GM21447 (cell line): Measurements from ENCODE around the gene KLF7.

Source experiments
- ATAC-seq: cut with Tn5 transposase; IDR thresholded peaks from one replicate; pipeline ENCODE4 v1.9.1; 2021; ENCODE audit not compliant: unreplicated experiment

Gene KLF7

DNA sequence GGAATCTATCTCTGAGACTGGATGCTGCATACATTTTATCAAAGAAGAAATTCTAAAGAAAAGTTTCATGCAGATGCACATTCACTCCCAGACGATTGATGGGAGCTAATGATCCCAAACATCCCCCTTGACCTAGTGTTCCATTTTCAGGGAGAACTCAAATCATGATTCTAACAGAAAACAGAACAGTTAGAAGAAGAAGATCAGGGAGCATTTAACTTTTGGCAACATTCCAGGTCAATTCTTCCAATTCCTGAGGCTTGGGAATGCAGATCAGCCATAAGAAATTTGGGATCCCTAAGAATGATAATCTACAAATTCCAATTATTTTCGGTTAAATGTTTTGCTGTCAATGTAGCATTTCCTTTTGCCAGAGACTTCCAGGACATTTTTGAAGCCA, 129.9 kb downstream of the KLF7 start:
- no peak for ATAC-seq

DNA sequence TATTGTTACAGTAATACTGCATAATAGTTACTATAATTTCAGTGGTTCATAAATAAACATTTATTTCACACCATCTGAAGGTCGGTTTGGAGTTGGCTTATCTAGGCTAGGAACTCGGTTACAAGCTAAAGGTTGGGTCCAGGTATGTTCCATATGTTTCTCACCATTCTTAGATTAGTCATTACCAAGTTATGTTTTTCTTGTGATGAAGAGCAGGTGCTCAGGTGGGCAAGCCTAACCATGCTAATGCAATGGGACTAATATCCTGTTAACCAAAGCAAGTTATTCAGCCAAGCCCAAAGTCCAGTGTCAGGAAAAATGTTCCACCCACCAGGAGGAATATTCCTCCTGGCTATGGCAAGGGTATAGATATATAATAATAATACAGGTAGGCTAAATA, 133.3 kb downstream of the KLF7 start:
- no peak for ATAC-seq
